GM23248 (cell line): Measurements from ENCODE around the gene CSRP3.

Experiments used
- EZH2 ChIP-seq: fragments of 200-600 bp; sonication (generic); IDR thresholded peaks from 2 replicates; pipeline ENCODE4 v1.6.1; 2018; ENCODE audit warnings: antibody characterized with exemption, mild to moderate bottlenecking; ENCODE audit not compliant: insufficient read depth, poor library complexity, severe bottlenecking
- EZH2phosphoT487 ChIP-seq: fragments of 200-600 bp; sonication (generic); IDR thresholded peaks from 2 replicates; pipeline ENCODE4 v1.6.1; 2018; ENCODE audit warnings: antibody characterized with exemption, moderate library complexity, mild to moderate bottlenecking, low read depth; ENCODE audit not compliant: insufficient read depth

DNA sequence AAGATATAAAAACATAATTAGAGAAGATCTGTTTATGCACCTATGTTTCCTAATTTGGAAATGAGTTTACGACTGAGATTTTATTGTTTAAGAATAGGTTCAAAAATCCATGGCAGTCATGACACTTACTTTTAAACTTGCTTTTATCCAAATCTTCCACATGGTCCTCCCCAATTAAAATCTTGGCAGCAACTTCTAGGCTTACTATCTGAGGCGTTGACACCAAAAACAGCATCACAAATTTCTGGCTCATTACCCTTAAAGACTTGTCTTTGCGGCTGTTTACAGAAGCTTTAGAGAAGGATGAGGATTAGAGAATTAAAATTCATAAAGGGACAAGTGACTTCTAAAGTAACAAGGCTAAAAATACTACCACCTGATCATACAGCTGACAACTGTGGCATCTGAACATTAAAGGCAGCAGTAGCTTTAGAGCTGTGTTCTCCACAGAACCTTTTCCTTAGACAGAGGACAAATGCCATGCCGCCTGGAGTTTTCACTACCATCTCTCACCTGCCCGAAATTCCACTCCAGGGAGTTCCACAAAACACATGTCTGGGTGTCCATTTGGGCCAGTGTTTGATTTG is 32.5 kb upstream of the CSRP3 start:
- TF ChIP-seq EZH2 (no peak), EZH2phosphoT487 (no peak)
